Stimulated activated CD4-positive, alpha-beta T cell treated with anti-CD3 and anti-CD28 coated beads, TNF-alpha, amount 100 ng/mL, for 4 hours (primary cell): ENCODE measurements around the gene SARNP.

Source experiments
- DNase-seq, 3 experiments: peaks; one replicate each; pipeline ENCODE4 v3.0.0-alpha.2; 2020; ENCODE audit warnings: low read depth in 3 of 3

SARNP gene

GRCh38 chr12:55742719-55743405 lies 74.7 kb downstream of the SARNP start, which contains the start of gene GDF11:
TSS of gene GDF11 (plus strand) at chr12:55743122. CDS start at chr12:55743317, 195 bp downstream.
- DNase-seq, result peak; percentile 52 to 58 (median 54)

GRCh38 chr12:55741931-55742680 lies 75.4 kb downstream of the SARNP start:
- DNase-seq, result no peak

- no peak for DNase-seq
Observed at GRCh38 chr12:55739025-55739378, 78.5 kb downstream of the SARNP start.

GRCh38 chr12:55738123-55739024 lies 79.2 kb downstream of the SARNP start:
- DNase-seq, result peak; percentile 50 to 62 (median 53)

- DNase-seq, result no peak
Observed at GRCh38 chr12:55737581-55738122, 79.9 kb downstream of the SARNP start.

GRCh38 chr12:55736780-55737580 lies 80.5 kb downstream of the SARNP start:
- peak in 1 of 3 experiments; percentile 26 for DNase-seq

- DNase-seq, result no peak
Observed at GRCh38 chr12:55736076-55736475, 81.4 kb downstream of the SARNP start.

GRCh38 chr12:55734595-55734994 lies 82.9 kb downstream of the SARNP start:
- DNase-seq, result no peak

GRCh38 chr12:55733858-55734257 lies 83.7 kb downstream of the SARNP start:
- no peak for DNase-seq

- DNase-seq, result no peak
Observed at GRCh38 chr12:55733021-55733555, 84.4 kb downstream of the SARNP start.

GRCh38 chr12:55732288-55732687 lies 85.2 kb downstream of the SARNP start:
- no peak for DNase-seq

- no peak for DNase-seq
Observed at GRCh38 chr12:55729819-55730818, 87.4 kb downstream of the SARNP start.

- DNase-seq, result peak; percentile 56 to 59 (median 59)
Observed at GRCh38 chr12:55728939-55729818, 88.3 kb downstream of the SARNP start, which contains the start of gene CD63. TSS of gene CD63 (minus strand) at chr12:55729009. CDS start at chr12:55728341, 668 bp downstream.

GRCh38 chr12:55728186-55728938 lies 89.2 kb downstream of the SARNP start:
- DNase-seq, result no peak

GRCh38 chr12:55727643-55728185 lies 89.8 kb downstream of the SARNP start:
- no peak for DNase-seq

- no peak for DNase-seq
Observed at GRCh38 chr12:55726971-55727370, 90.6 kb downstream of the SARNP start.

GRCh38 chr12:55725556-55725955 lies 92.0 kb downstream of the SARNP start:
- no peak for DNase-seq
